ENCODE results near the gene CCDC149. TPM values are rescaled to one million over a fixed set of nuclear protein-coding genes. Genes with fewer than 3 reads are reported as not detected.

The CCDC149 gene
- total RNA-seq, 1 experiment from 2014 or later: 3.6 TPM

DNA sequence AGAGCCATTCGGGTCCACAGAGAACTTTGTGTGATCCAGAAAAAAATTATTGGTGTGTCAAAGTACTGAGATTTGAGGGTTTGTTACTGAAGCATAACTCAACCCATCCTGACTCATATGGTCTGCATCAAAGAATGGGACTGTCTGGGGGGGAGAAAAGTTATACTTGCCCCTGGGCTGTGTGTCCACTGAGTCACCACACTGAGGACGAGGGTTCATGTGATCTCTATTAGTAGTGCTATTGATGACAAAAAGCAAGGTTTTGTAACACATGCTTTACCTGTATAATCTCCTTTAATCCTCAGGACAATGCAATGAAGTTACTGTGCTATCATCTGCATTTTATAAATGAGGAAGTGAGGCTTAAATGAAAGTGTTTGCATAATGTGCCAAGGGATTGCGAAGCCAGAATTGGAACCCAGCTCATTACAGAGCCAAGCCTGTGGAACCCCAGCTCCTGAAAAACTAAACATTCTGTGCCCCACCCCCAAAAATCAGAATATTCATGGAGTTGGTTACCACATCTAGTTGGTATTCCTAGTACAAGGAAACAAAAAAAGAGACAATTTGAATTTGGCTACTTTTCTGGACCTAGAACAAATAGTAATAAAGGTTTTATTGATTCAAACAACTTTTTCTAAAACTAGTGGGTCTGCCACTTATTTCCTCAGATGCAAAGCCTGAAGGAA is 31.2 kb downstream of the CCDC149 start:
- POLR2A ChIA-PET: no interaction called here
- no peaks in the 10 kb centered on the region for H3K27me3 ChIP-seq (ENCODE audit: control insufficient read depth, insufficient read depth, low read length)
- TF ChIP-seq TCF7L2 (IDR thresholded peaks at IDR 0.05; ENCODE audit: low read depth, low read length): no peak
- TF ChIP-seq POLR2AphosphoS5 (IDR thresholded peaks at IDR 0.05; ENCODE audit: low read depth, low read length): no peak
- TF ChIP-seq, protein P1, sequence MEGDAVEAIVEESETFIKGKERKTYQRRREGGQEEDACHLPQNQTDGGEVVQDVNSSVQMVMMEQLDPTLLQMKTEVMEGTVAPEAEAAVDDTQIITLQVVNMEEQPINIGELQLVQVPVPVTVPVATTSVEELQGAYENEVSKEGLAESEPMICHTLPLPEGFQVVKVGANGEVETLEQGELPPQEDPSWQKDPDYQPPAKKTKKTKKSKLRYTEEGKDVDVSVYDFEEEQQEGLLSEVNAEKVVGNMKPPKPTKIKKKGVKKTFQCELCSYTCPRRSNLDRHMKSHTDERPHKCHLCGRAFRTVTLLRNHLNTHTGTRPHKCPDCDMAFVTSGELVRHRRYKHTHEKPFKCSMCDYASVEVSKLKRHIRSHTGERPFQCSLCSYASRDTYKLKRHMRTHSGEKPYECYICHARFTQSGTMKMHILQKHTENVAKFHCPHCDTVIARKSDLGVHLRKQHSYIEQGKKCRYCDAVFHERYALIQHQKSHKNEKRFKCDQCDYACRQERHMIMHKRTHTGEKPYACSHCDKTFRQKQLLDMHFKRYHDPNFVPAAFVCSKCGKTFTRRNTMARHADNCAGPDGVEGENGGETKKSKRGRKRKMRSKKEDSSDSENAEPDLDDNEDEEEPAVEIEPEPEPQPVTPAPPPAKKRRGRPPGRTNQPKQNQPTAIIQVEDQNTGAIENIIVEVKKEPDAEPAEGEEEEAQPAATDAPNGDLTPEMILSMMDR (IDR thresholded peaks at IDR 0.05): no peak
- H3K4me3 ChIP-seq (ENCODE audit: low read depth in 2 of 2, low read length in 2 of 2): no peak overlapping the region
- intact Hi-C loops (cut with micrococcal nuclease; ENCODE audit: unreplicated experiment): no loop called here
- in situ Hi-C loops (cut with HindIII; ENCODE audit: low pct_unique_long_range_greater_than_20kb, low sequenced_read_pairs): no loop called here
- DNase-seq (ENCODE audit: low read depth, low spot score) (no peak), ATAC-seq (no peak)
- no peaks in the 10 kb centered on the region for H3K4me1 ChIP-seq (ENCODE audit: control insufficient read depth, insufficient read depth, low read length)
- H3K36me3 ChIP-seq (ENCODE audit: control insufficient read depth, insufficient read depth, low read length): no peaks in the 10 kb centered on the region
- no TSS peak for BruUV-seq (replicated peaks)
- no peaks in the 10 kb centered on the region for H3K9me3 ChIP-seq (ENCODE audit: control insufficient read depth, insufficient read depth, low read depth, low read length)
- CTCF ChIA-PET: no interaction called here
- no peak overlapping the region for H3K27ac ChIP-seq (ENCODE audit: low read length)

DNA sequence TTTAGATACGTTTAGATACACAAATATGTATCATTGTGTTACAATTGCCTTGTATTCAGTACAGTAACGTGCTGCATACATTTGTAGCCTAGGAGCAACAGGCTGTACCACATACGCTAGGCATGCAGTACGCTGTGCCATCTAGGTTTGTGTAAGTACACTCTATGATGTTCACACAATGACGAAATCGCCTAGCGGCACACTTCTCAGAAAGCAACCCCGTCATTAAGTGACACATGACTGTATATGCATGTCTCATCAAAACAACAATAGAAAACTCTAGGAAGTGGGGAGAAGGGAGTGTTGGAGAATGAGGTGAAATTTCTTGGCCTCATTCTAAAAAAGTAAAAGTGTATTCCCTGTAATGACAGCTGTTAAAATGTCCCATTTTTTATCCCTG is 32.7 kb downstream of the CCDC149 start:
- CTCF ChIA-PET: no interaction called here
- no peak overlapping the region for H3K27ac ChIP-seq (ENCODE audit: low read length)
- TF ChIP-seq POLR2AphosphoS5 (IDR thresholded peaks at IDR 0.05; ENCODE audit: low read depth, low read length) (no peak), SIN3A (IDR thresholded peaks at IDR 0.05; ENCODE audit: borderline replicate concordance, insufficient read depth, low read depth, low read length) (no peak), TCF7L2 (IDR thresholded peaks at IDR 0.05; ENCODE audit: low read depth, low read length) (no peak)
- TF ChIP-seq, protein P2, sequence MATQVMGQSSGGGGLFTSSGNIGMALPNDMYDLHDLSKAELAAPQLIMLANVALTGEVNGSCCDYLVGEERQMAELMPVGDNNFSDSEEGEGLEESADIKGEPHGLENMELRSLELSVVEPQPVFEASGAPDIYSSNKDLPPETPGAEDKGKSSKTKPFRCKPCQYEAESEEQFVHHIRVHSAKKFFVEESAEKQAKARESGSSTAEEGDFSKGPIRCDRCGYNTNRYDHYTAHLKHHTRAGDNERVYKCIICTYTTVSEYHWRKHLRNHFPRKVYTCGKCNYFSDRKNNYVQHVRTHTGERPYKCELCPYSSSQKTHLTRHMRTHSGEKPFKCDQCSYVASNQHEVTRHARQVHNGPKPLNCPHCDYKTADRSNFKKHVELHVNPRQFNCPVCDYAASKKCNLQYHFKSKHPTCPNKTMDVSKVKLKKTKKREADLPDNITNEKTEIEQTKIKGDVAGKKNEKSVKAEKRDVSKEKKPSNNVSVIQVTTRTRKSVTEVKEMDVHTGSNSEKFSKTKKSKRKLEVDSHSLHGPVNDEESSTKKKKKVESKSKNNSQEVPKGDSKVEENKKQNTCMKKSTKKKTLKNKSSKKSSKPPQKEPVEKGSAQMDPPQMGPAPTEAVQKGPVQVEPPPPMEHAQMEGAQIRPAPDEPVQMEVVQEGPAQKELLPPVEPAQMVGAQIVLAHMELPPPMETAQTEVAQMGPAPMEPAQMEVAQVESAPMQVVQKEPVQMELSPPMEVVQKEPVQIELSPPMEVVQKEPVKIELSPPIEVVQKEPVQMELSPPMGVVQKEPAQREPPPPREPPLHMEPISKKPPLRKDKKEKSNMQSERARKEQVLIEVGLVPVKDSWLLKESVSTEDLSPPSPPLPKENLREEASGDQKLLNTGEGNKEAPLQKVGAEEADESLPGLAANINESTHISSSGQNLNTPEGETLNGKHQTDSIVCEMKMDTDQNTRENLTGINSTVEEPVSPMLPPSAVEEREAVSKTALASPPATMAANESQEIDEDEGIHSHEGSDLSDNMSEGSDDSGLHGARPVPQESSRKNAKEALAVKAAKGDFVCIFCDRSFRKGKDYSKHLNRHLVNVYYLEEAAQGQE (IDR thresholded peaks at IDR 0.05; ENCODE audit: insufficient read depth in 1 of 2, low read depth in 2 of 2, low read length in 1 of 2): no peak
- TF ChIP-seq, protein P1 (IDR thresholded peaks at IDR 0.05): no peak
- no peaks in the 10 kb centered on the region for H3K36me3 ChIP-seq (ENCODE audit: control insufficient read depth, insufficient read depth, low read length)
- H3K4me3 ChIP-seq (ENCODE audit: low read depth in 2 of 2, low read length in 2 of 2): no peak overlapping the region
- ATAC-seq: no peak
- intact Hi-C loops (cut with micrococcal nuclease; ENCODE audit: unreplicated experiment) (no loop called here), in situ Hi-C loops (cut with HindIII; ENCODE audit: low pct_unique_long_range_greater_than_20kb, low sequenced_read_pairs) (no loop called here)
- POLR2A ChIA-PET: no interaction called here
- BruUV-seq (replicated peaks): no TSS peak
- H3K4me1 ChIP-seq (ENCODE audit: control insufficient read depth, insufficient read depth, low read length): no peaks in the 10 kb centered on the region
- H3K27me3 ChIP-seq (ENCODE audit: control insufficient read depth, insufficient read depth, low read length): no peaks in the 10 kb centered on the region
- no peaks in the 10 kb centered on the region for H3K9me3 ChIP-seq (ENCODE audit: control insufficient read depth, insufficient read depth, low read depth, low read length)
- DNase-seq (ENCODE audit: low read depth, low spot score): no peak

All from Panc1 (cell line).